Muscle layer of colon (tissue), 2 donors: ENCODE measurements around the gene KAZN.

Source experiments
- H3K27ac ChIP-seq: one replicate; pipeline ENCODE4 v1.7.0; 2013; ENCODE audit warnings: low read depth, mild to moderate bottlenecking, low read length, moderate library complexity
- H3K27me3 ChIP-seq, 2 donors: one replicate each; pipeline ENCODE4 v1.7.0; 2013; ENCODE audit warnings: low read length in 2 of 2, mild to moderate bottlenecking in 2 of 2; ENCODE audit not compliant: insufficient read depth in 2 of 2, control insufficient read depth in 1 of 2
- H3K36me3 ChIP-seq: one replicate; pipeline ENCODE4 v1.7.0; 2013; ENCODE audit warnings: mild to moderate bottlenecking, low read length; ENCODE audit not compliant: insufficient read depth
- H3K4me1 ChIP-seq: one replicate; pipeline ENCODE4 v1.7.0; 2013; ENCODE audit warnings: mild to moderate bottlenecking, low read length; ENCODE audit not compliant: insufficient read depth
- H3K4me3 ChIP-seq, 2 donors: one replicate each; pipeline ENCODE4 v1.7.0; 2013; ENCODE audit warnings: low read length in 2 of 2, low read depth in 1 of 2, mild to moderate bottlenecking in 1 of 2, moderate library complexity in 1 of 2
- H3K9ac ChIP-seq: one replicate; pipeline ENCODE4 v1.7.0; 2013; ENCODE audit warnings: low read length
- H3K9me3 ChIP-seq: one replicate; pipeline ENCODE4 v1.7.0; 2013; ENCODE audit warnings: mild to moderate bottlenecking, low read length
- donor health status: abdominal sarcoma.
- donor health status: Adenocarcinoma of cecum.

The KAZN gene

DNA sequence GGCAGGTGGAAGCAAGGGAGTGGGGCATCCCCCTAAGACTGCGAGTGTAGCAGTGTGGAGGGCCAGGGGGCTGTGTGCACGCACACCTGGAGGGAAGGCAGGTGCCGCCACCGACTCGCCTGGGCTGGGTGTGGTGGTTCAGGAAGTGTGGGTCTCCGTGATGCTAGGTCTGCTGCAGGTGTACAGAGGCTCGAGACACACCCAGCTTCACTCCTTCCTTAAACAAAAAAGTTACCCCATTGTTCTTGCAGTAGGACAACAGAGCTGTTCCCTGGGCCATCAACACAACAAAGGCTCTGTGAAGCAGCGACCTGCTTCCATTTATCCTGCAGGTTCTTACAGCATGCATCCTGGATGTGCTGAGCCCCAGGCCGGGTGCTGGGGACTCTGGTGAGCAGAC lies 454.7 kb downstream of the KAZN start:
- no peak overlapping the region for H3K27ac ChIP-seq
- H3K9me3 ChIP-seq, result no peaks in the 10 kb centered on the region
- H3K9ac ChIP-seq, result no peak overlapping the region
- H3K27me3 ChIP-seq, result no peaks in the 10 kb centered on the region
- H3K4me1 ChIP-seq, result no peaks in the 10 kb centered on the region
- H3K36me3 ChIP-seq, result no peaks in the 10 kb centered on the region
- no peak overlapping the region for H3K4me3 ChIP-seq

GRCh38 chr1:15055736-15056415 lies 457.4 kb downstream of the KAZN start:
- Histone ChIP-seq H3K4me1 (no peaks in the 10 kb centered on the region), H3K36me3 (no peaks in the 10 kb centered on the region), H3K4me3 (no peak overlapping the region), H3K9ac (no peak overlapping the region), H3K27me3 (no peaks in the 10 kb centered on the region), H3K9me3 (no peaks in the 10 kb centered on the region), H3K27ac (no peak overlapping the region)

GRCh38 chr1:15056515-15057285 lies 458.2 kb downstream of the KAZN start:
- H3K27me3 ChIP-seq, result no peaks in the 10 kb centered on the region
- H3K4me3 ChIP-seq, result no peak overlapping the region
- H3K9me3 ChIP-seq, result no peaks in the 10 kb centered on the region
- no peaks in the 10 kb centered on the region for H3K36me3 ChIP-seq
- no peak overlapping the region for H3K9ac ChIP-seq
- H3K4me1 ChIP-seq, result no peaks in the 10 kb centered on the region
- H3K27ac ChIP-seq, result no peak overlapping the region

DNA sequence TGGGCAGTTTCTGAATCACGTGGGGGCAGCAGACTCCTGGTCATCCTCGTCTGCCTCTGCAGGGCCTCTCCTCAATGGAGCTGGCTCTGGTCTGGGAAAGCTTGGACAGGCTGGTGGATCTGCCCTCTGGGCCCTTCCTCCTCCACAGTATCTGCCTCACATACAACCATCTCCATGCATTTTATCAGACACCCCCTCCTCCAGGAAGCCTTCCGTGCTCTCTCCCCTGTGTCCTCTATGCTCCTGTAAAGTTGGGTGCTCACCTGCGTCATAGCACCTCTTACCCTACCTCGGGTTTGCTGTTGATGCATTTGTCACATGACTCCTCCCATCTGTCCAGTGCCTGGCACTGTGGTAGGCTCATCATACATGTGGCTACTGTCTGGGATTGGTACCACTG lies 459.3 kb downstream of the KAZN start:
- H3K4me3 ChIP-seq, result no peak overlapping the region
- no peaks in the 10 kb centered on the region for H3K36me3 ChIP-seq
- no peaks in the 10 kb centered on the region for H3K27me3 ChIP-seq
- H3K9ac ChIP-seq, result no peak overlapping the region
- no peaks in the 10 kb centered on the region for H3K9me3 ChIP-seq
- no peaks in the 10 kb centered on the region for H3K4me1 ChIP-seq
- no peak overlapping the region for H3K27ac ChIP-seq

DNA sequence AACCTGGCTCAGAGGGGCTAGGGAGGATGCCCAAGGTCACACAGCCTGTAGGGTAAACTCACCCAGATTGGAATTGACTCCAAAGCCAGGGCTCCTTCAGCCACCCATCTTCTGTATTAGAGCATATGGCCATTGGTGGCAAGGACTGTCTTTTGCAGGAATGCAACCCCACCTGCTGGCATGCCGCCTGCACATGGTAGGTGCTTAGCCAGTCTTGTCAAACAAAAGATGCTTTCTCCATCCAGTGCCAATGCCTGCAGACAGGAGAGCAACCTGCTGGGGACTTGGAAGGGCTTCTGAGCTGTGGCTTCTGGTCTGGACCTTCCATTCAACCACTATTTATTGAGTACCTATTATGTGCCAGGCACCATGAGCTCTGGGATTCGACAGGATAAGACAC lies 459.8 kb downstream of the KAZN start:
- H3K9me3 ChIP-seq, result no peaks in the 10 kb centered on the region
- H3K9ac ChIP-seq, result no peak overlapping the region
- no peaks in the 10 kb centered on the region for H3K4me1 ChIP-seq
- no peaks in the 10 kb centered on the region for H3K27me3 ChIP-seq
- no peak overlapping the region for H3K4me3 ChIP-seq
- no peaks in the 10 kb centered on the region for H3K36me3 ChIP-seq
- H3K27ac ChIP-seq, result no peak overlapping the region

DNA sequence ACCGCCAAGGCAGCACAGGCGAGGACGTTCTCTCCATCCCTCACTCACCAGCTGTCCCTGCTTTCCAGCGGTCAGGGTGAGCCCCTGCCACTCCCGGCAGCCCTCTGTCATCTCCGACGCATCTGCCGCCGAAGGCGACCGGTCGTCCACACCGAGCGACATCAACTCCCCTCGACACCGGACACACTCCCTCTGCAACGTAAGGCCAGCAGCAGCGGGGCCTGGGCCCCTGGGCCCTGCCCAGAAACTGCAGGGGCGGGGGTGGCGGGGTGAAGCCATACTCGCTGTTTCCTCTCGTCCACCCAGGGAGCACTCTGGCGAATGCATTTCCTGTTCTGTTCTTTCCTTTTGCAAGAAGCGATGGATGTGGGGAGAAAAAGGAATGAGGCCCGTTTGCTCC lies 461.6 kb downstream of the KAZN start:
- no peaks in the 10 kb centered on the region for H3K36me3 ChIP-seq
- no peak overlapping the region for H3K4me3 ChIP-seq
- H3K9ac ChIP-seq, result no peak overlapping the region
- no peaks in the 10 kb centered on the region for H3K4me1 ChIP-seq
- no peaks in the 10 kb centered on the region for H3K27me3 ChIP-seq
- no peak overlapping the region for H3K27ac ChIP-seq
- H3K9me3 ChIP-seq, result no peaks in the 10 kb centered on the region

DNA sequence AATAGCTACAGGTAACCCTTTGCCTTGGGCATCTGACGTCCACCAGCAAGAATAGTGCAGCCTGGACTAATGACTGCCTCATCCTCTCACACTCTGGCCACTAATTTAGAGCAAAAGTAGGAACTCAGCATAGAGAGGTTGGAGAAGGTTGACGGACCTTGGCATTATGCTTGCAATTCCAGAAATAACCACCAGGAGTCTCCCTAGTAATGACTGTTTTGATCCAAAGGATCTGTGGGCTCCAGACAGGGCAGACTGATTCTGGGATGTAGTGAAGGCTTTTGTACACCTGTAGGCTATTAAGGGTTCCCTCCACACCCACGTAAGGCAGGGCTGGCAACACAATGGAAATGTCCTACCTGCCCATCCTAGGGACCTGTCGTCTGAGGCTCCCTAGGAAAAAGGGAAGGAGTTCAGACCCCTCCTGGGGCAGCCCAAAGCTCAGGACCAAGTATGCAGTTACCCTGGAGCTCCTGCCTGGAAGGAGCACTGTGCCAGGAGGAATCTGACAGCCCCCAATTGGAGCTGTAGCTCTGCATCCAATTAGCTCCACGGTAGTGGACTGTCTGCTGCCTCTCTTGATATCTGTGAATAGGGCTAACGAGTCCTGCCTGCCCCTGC lies 464.1 kb downstream of the KAZN start:
- no peaks in the 10 kb centered on the region for H3K36me3 ChIP-seq
- no peak overlapping the region for H3K4me3 ChIP-seq
- no peak overlapping the region for H3K9ac ChIP-seq
- H3K4me1 ChIP-seq, result no peaks in the 10 kb centered on the region
- no peak overlapping the region for H3K27ac ChIP-seq
- H3K27me3 ChIP-seq, result no peaks in the 10 kb centered on the region
- no peaks in the 10 kb centered on the region for H3K9me3 ChIP-seq

GRCh38 chr1:15063346-15063745 lies 464.9 kb downstream of the KAZN start:
- Histone ChIP-seq H3K9me3 (no peaks in the 10 kb centered on the region), H3K36me3 (no peaks in the 10 kb centered on the region), H3K4me3 (no peak overlapping the region), H3K27me3 (no peaks in the 10 kb centered on the region), H3K27ac (no peak overlapping the region), H3K9ac (no peak overlapping the region), H3K4me1 (no peaks in the 10 kb centered on the region)

- H3K4me1 ChIP-seq, result no peaks in the 10 kb centered on the region
- no peak overlapping the region for H3K4me3 ChIP-seq
- no peak overlapping the region for H3K27ac ChIP-seq
- H3K27me3 ChIP-seq, result no peaks in the 10 kb centered on the region
- no peaks in the 10 kb centered on the region for H3K9me3 ChIP-seq
- H3K36me3 ChIP-seq, result no peaks in the 10 kb centered on the region
- H3K9ac ChIP-seq, result no peak overlapping the region
Observed at GRCh38 chr1:15063783-15064182, 465.3 kb downstream of the KAZN start.

DNA sequence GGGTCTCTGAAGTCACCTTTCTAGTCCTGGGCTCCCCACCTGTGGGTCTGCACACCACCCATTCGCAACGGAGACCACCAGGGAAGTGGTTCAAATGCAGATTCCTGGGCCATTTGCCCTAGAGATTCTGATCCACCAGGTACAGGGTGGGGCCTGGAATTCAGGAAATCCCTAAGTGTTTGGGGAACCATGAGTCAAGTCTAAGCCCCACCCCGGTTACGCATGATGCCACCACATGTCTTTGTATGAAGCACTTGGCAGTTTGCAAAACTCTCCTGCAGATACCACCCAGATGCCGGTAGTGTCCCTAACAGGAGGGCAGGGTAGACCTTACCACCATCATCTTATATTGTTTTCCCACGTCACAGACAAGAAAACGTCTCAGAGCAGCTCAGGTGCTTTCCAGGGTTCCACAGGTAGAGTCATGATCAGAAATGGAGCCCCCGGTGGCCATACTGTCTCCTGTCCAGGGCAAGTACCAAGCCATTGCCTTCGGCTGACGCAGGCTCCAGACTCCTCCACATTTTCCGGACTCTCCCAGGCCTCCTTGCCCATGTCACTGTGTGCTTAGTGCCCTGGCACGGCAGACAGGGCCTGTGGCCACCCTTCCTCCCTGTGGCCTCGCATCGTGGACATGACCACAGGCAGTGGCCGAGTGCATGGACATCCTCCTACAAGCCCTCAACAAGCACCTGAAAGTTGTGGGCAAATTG lies 465.9 kb downstream of the KAZN start:
- Histone ChIP-seq H3K9me3 (no peaks in the 10 kb centered on the region), H3K27me3 (no peaks in the 10 kb centered on the region), H3K9ac (no peak overlapping the region), H3K4me3 (no peak overlapping the region), H3K4me1 (no peaks in the 10 kb centered on the region), H3K36me3 (no peaks in the 10 kb centered on the region), H3K27ac (no peak overlapping the region)

- Histone ChIP-seq H3K9ac (no peak overlapping the region), H3K27ac (no peak overlapping the region), H3K9me3 (no peaks in the 10 kb centered on the region), H3K27me3 (no peaks in the 10 kb centered on the region), H3K4me1 (no peaks in the 10 kb centered on the region), H3K4me3 (no peak overlapping the region), H3K36me3 (no peaks in the 10 kb centered on the region)
Observed at GRCh38 chr1:15065291-15065690, 466.8 kb downstream of the KAZN start.
